ENCODE results near the gene ATP6V1G1. TPM values are rescaled to one million over a fixed set of nuclear protein-coding genes. Genes with fewer than 3 reads are reported as not detected.

ATP6V1G1 gene
- total RNA-seq, 4 donors from 2014 or later = 152 to 214 (median 185) TPM

DNA sequence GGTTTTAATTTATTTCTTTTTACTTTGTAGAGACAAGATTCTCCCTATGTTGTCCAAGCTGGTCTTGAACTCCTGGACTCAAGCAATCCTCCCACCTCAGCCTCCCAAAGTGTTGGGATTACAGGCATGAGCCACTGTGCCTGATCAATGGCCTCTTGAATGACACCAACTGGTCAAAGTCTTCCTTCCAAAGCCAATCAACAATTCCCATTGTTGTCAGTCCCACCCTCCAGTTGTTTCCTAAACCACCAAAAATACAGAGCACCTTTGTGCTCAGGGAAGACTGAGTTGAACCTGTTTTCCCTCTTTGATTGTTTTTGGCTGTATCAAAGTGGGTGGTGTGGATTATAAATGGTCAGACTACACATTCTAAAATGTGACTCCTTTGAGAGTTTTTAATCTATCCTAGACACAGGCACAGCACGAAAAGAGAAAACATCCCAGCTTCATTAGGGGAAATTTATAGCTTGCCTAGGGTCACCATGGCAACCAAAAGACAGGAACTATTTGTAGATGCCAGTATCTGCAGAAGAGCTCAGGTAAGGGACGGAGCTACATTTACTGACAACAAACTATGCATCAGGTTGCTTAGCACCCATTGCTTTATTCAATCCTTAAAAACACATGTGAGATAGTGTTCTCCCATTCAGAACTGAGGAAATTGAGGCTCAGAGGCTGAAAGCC is 27.6 kb upstream of the ATP6V1G1 start:
- WGBS, 2 donors = 37 to 41% methylated on average over 2 of the region's 2 CpGs
- DNase-seq (ENCODE audit: low spot score in 2 of 2) = no peak
- TF ChIP-seq, protein P1, sequence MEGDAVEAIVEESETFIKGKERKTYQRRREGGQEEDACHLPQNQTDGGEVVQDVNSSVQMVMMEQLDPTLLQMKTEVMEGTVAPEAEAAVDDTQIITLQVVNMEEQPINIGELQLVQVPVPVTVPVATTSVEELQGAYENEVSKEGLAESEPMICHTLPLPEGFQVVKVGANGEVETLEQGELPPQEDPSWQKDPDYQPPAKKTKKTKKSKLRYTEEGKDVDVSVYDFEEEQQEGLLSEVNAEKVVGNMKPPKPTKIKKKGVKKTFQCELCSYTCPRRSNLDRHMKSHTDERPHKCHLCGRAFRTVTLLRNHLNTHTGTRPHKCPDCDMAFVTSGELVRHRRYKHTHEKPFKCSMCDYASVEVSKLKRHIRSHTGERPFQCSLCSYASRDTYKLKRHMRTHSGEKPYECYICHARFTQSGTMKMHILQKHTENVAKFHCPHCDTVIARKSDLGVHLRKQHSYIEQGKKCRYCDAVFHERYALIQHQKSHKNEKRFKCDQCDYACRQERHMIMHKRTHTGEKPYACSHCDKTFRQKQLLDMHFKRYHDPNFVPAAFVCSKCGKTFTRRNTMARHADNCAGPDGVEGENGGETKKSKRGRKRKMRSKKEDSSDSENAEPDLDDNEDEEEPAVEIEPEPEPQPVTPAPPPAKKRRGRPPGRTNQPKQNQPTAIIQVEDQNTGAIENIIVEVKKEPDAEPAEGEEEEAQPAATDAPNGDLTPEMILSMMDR (IDR thresholded peaks at IDR 0.05) = no peak
- no peak for TF ChIP-seq POLR2A (IDR thresholded peaks at IDR 0.05)
- no peak overlapping the region for H3K4me3 ChIP-seq (ENCODE audit: low read depth, poor library complexity, severe bottlenecking)
- intact Hi-C loops (cut with DNase I; ENCODE audit: low total_unique reads) = no loop called here

DNA sequence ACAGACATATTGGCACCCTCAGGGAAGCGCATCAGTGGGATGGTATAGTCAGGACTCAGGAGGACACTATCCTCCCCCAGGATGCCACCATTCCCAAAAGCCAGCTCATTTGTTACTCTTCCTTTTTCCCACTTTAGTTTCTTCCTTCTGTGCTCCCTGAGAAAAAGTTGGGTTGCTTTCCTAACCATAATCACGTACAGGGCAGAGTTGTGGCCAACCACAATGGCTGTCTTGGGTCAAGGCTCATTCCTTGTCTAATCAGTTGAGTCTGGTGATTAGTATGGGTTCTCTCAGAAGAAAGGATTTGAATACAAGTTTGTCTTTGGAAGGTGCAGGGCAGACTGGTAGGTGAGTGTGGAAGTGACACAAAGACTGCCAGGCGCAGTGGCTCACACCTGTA is 26.6 kb upstream of the ATP6V1G1 start:
- TF ChIP-seq, protein P1 (IDR thresholded peaks at IDR 0.05) = no peak
- TF ChIP-seq POLR2A (IDR thresholded peaks at IDR 0.05) = no peak
- 82 to 87% methylated on average over 3 of the region's 3 CpGs for WGBS, 2 donors
- H3K4me3 ChIP-seq (ENCODE audit: low read depth, poor library complexity, severe bottlenecking) = no peak overlapping the region
- intact Hi-C loops (cut with DNase I; ENCODE audit: low total_unique reads) = no loop called here
- DNase-seq (ENCODE audit: low spot score in 2 of 2) = no peak

DNA sequence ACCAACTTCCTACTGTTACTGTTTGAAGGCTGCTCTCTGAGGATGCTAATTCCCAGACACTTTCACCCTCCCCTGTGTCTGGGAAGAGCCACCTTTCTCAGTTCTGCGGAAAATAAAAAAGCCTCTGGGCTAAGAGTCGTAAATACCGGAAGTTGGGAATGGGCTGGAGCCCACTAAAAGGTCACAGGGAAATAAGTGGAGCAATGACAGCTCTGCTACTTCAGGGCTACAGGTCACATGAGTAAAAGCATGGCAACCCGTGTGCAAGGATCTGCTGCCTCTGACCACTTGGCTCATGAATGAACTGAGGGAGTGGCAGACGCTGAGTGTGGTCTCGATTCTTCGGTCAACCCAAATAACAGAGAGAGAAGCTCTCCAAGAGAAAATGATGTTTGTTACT is 25.8 kb upstream of the ATP6V1G1 start:
- no peak overlapping the region for H3K4me3 ChIP-seq (ENCODE audit: low read depth, poor library complexity, severe bottlenecking)
- WGBS, 2 donors = 56% methylated on average over 7 of the region's 7 CpGs
- TF ChIP-seq, protein P1 (IDR thresholded peaks at IDR 0.05) = no peak
- no peak for TF ChIP-seq POLR2A (IDR thresholded peaks at IDR 0.05)
- intact Hi-C loops (cut with DNase I; ENCODE audit: low total_unique reads) = no loop called here
- no peak for DNase-seq (ENCODE audit: low spot score in 2 of 2)

DNA sequence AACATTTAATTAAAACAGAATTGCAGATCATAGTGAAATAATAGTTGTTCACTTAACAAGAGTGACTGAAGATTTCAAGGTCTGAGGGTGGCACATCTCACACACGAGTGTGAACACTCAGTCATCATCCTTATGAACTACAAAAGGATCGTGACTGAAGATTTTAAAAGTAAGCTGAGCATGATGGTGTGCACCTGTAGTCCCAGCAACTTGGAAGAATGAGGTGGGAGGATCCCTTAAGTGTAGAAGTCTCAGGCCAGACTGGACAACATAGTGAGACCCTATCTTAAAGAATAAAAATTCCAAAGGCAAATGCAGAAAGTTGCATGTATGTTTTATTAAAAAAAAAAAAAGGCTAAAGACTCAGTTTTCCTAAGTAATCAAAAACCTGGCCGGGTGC is 22.4 kb upstream of the ATP6V1G1 start:
- H3K4me3 ChIP-seq (ENCODE audit: low read depth, poor library complexity, severe bottlenecking) = no peak overlapping the region
- intact Hi-C loops (cut with DNase I; ENCODE audit: low total_unique reads) = no loop called here
- 69 to 85% methylated on average over 3 of the region's 3 CpGs for WGBS, 2 donors
- no peak for DNase-seq (ENCODE audit: low spot score in 2 of 2)
- TF ChIP-seq POLR2A (IDR thresholded peaks at IDR 0.05) = no peak
- TF ChIP-seq, protein P1 (IDR thresholded peaks at IDR 0.05) = no peak

DNA sequence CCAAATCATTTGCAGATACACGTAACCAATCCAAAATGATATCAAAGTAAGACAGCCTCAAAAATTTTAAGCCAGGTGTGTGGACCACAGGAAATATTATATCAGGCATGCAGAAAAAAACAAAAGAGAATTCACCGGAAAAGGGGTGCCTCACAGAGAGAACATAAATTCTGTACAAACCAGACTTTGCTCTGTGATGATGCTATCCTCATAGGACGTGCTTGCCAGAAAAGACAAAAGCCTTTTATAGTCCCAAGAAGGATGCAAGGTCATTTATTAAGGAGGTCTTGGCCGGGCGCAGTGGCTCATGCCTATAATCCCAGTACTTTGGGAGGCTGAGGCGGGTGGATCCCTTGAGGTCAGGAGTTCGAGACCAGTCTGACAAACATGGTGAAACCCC is 16.8 kb upstream of the ATP6V1G1 start:
- TF ChIP-seq, protein P1 (IDR thresholded peaks at IDR 0.05) = no peak
- no peak for TF ChIP-seq POLR2A (IDR thresholded peaks at IDR 0.05)
- WGBS, 2 donors = 79% methylated on average over 7 of the region's 7 CpGs
- no peak for DNase-seq (ENCODE audit: low spot score in 2 of 2)
- H3K4me3 ChIP-seq (ENCODE audit: low read depth, poor library complexity, severe bottlenecking) = no peak overlapping the region
- intact Hi-C loops (cut with DNase I; ENCODE audit: low total_unique reads) = no loop called here

DNA sequence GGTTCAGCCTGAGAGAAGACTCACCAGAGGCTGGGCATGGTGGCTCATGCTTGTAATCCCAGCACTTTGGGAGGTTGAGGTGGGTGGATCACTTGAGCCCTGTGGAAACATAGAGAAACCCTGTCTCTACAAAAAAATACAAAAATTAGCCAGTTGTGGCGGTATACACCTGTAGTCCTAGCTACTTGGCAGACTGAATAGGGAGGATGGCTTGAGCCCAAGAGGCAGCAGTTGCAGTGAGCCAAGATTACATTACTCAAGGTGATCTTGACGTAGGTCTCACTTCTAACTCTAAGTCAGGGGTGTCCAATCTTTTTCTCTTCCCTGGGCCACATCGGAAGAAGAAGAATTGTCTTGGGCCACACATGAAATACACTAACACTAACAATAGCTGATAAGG is 16.2 kb upstream of the ATP6V1G1 start:
- WGBS, 2 donors = 57 to 60% methylated on average over 3 of the region's 3 CpGs
- no peak overlapping the region for H3K4me3 ChIP-seq (ENCODE audit: low read depth, poor library complexity, severe bottlenecking)
- intact Hi-C loops (cut with DNase I; ENCODE audit: low total_unique reads) = no loop called here
- TF ChIP-seq, protein P1 (IDR thresholded peaks at IDR 0.05) = no peak
- TF ChIP-seq POLR2A (IDR thresholded peaks at IDR 0.05) = no peak
- DNase-seq (ENCODE audit: low spot score in 2 of 2) = no peak

All from lower leg skin (tissue), 4 donors.